PC-3 (cell line): ENCODE data around the gene RBM33.

Experiments
- EZH2 ChIP-seq: fragments of 300-600 bp; sonication (generic); IDR thresholded peaks from one replicate; pipeline ENCODE4 v1.6.1; 2017; ENCODE audit warnings: antibody characterized with exemption, mild to moderate bottlenecking, low read length; ENCODE audit not compliant: unreplicated experiment
- TF ChIP-seq, protein P1 (sequence below): fragments of 300-600 bp; sonication (generic); conservative IDR thresholded peaks from 2 replicates; pipeline ENCODE4 v1.5.1; 2017; ENCODE audit warnings: antibody characterized with exemption, low read depth, mild to moderate bottlenecking, low read length

GRCh38 chr7:155706376-155706775, 61.9 kb downstream of the RBM33 start:
- TF ChIP-seq, protein P1, sequence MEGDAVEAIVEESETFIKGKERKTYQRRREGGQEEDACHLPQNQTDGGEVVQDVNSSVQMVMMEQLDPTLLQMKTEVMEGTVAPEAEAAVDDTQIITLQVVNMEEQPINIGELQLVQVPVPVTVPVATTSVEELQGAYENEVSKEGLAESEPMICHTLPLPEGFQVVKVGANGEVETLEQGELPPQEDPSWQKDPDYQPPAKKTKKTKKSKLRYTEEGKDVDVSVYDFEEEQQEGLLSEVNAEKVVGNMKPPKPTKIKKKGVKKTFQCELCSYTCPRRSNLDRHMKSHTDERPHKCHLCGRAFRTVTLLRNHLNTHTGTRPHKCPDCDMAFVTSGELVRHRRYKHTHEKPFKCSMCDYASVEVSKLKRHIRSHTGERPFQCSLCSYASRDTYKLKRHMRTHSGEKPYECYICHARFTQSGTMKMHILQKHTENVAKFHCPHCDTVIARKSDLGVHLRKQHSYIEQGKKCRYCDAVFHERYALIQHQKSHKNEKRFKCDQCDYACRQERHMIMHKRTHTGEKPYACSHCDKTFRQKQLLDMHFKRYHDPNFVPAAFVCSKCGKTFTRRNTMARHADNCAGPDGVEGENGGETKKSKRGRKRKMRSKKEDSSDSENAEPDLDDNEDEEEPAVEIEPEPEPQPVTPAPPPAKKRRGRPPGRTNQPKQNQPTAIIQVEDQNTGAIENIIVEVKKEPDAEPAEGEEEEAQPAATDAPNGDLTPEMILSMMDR = no peak
- TF ChIP-seq EZH2 = no peak
